Activated T-cell treated with anti-CD3 and anti-CD28 coated beads, Interleukin-2, amount 50 U/mL, for 24 hours (primary cell): ENCODE data around the gene ELOVL5.

Experiments
- DNase-seq: peaks from one replicate; pipeline ENCODE4 v3.0.0-alpha.2; 2020
- H3K27ac Mint-ChIP-seq: 2 replicates; pipeline ENCODE4 v1.8.0; 2020; ENCODE audit warnings: mild to moderate bottlenecking, mixed read lengths
- H3K27me3 Mint-ChIP-seq: 2 replicates; pipeline ENCODE4 v1.8.0; 2020; ENCODE audit warnings: mixed read lengths
- H3K36me3 Mint-ChIP-seq: 2 replicates; pipeline ENCODE4 v1.8.0; 2020; ENCODE audit warnings: low read depth, mixed read lengths
- H3K4me1 Mint-ChIP-seq: 2 replicates; pipeline ENCODE4 v1.8.0; 2020; ENCODE audit warnings: low read depth, mixed read lengths
- H3K4me3 Mint-ChIP-seq: 2 replicates; pipeline ENCODE4 v1.8.0; 2020; ENCODE audit warnings: mild to moderate bottlenecking, moderate library complexity, mixed read lengths
- H3K9me3 Mint-ChIP-seq: 2 replicates; pipeline ENCODE4 v1.8.0; 2020; ENCODE audit warnings: mixed read lengths

ELOVL5 gene

GRCh38 chr6:53369051-53369450 is 20.3 kb upstream of the ELOVL5 start:
- peaks cover 9% of the 10 kb centered on the region for H3K4me1 Mint-ChIP-seq
- no peaks in the 10 kb centered on the region for H3K9me3 Mint-ChIP-seq
- H3K4me3 Mint-ChIP-seq = no peak overlapping the region
- DNase-seq = no peak
- H3K27ac Mint-ChIP-seq = no peak overlapping the region
- H3K27me3 Mint-ChIP-seq = no peaks in the 10 kb centered on the region
- H3K36me3 Mint-ChIP-seq = no peaks in the 10 kb centered on the region

GRCh38 chr6:53366128-53366641 is 17.4 kb upstream of the ELOVL5 start:
- Mint-ChIP-seq H3K27me3 (no peaks in the 10 kb centered on the region), H3K36me3 (no peaks in the 10 kb centered on the region), H3K4me1 (peaks cover 21% of the 10 kb centered on the region), H3K4me3 (no peak overlapping the region), H3K9me3 (no peaks in the 10 kb centered on the region), H3K27ac (no peak overlapping the region)
- DNase-seq = no peak

- no peak for DNase-seq
- Mint-ChIP-seq H3K4me3 (no peak overlapping the region), H3K27me3 (no peaks in the 10 kb centered on the region), H3K4me1 (peaks cover 37% of the 10 kb centered on the region), H3K27ac (no peak overlapping the region), H3K9me3 (no peaks in the 10 kb centered on the region), H3K36me3 (peaks cover 4% of the 10 kb centered on the region)
Observed at GRCh38 chr6:53363341-53364079, 14.8 kb upstream of the ELOVL5 start.

GRCh38 chr6:53361549-53362031 is 12.8 kb upstream of the ELOVL5 start:
- H3K36me3 Mint-ChIP-seq = peaks cover 4% of the 10 kb centered on the region

GRCh38 chr6:53360093-53360912 is 11.6 kb upstream of the ELOVL5 start:
- no peak for DNase-seq
- Mint-ChIP-seq H3K4me3 (peak overlapping the region; percentile 86), H3K27me3 (no peaks in the 10 kb centered on the region), H3K4me1 (peaks cover 42% of the 10 kb centered on the region), H3K9me3 (no peaks in the 10 kb centered on the region), H3K36me3 (peaks cover 4% of the 10 kb centered on the region), H3K27ac (peak overlapping the region; percentile 99)

More at GRCh38 chr6:53361549-53362031, 12.8 kb upstream of the ELOVL5 start:
- no peaks in the 10 kb centered on the region for H3K9me3 Mint-ChIP-seq
- peaks cover 42% of the 10 kb centered on the region for H3K4me1 Mint-ChIP-seq
- H3K27ac Mint-ChIP-seq = peak overlapping the region; percentile 77
- DNase-seq = peak; percentile 54
- H3K27me3 Mint-ChIP-seq = no peaks in the 10 kb centered on the region
- H3K4me3 Mint-ChIP-seq = peak overlapping the region; percentile 19

DNA sequence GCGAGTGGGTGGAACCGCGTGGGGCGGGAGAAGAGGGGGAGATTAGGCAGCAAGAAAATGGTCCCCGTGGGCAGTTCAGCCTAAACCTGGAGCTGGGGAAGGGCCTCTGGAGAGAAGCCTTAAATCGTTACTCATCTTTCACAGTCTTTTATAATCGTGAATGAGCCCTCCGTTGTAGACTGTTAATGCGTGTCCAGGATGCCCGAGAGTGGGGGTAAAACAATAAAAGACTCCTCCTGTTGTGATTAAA is 11.0 kb upstream of the ELOVL5 start:
- Mint-ChIP-seq H3K36me3 (peaks cover 4% of the 10 kb centered on the region), H3K4me1 (peaks cover 42% of the 10 kb centered on the region), H3K4me3 (peak overlapping the region; percentile 86)

GRCh38 chr6:53359095-53359842 is 10.5 kb upstream of the ELOVL5 start:
- peak overlapping the region; percentile 86 for H3K4me3 Mint-ChIP-seq
- H3K4me1 Mint-ChIP-seq = peaks cover 42% of the 10 kb centered on the region
- H3K27ac Mint-ChIP-seq = peak overlapping the region; percentile 99
- peak; percentile 93 for DNase-seq
- H3K9me3 Mint-ChIP-seq = no peaks in the 10 kb centered on the region
- peaks cover 4% of the 10 kb centered on the region for H3K36me3 Mint-ChIP-seq
- no peaks in the 10 kb centered on the region for H3K27me3 Mint-ChIP-seq

More for the DNA sequence above, 11.0 kb upstream of the ELOVL5 start:
- Mint-ChIP-seq H3K27ac (peak overlapping the region; percentile 99), H3K9me3 (no peaks in the 10 kb centered on the region), H3K27me3 (no peaks in the 10 kb centered on the region)
- DNase-seq = no peak

- peak overlapping the region; percentile 86 for H3K4me3 Mint-ChIP-seq
- H3K27me3 Mint-ChIP-seq = no peaks in the 10 kb centered on the region
- peaks cover 4% of the 10 kb centered on the region for H3K36me3 Mint-ChIP-seq
- H3K4me1 Mint-ChIP-seq = peaks cover 42% of the 10 kb centered on the region
- H3K9me3 Mint-ChIP-seq = no peaks in the 10 kb centered on the region
- no peak for DNase-seq
- peak overlapping the region; percentile 99 for H3K27ac Mint-ChIP-seq
Observed at GRCh38 chr6:53358440-53359094, 9.8 kb upstream of the ELOVL5 start.

GRCh38 chr6:53357576-53358360 is 9.0 kb upstream of the ELOVL5 start:
- Mint-ChIP-seq H3K4me1 (peaks cover 42% of the 10 kb centered on the region), H3K9me3 (no peaks in the 10 kb centered on the region), H3K27me3 (no peaks in the 10 kb centered on the region), H3K4me3 (no peak overlapping the region), H3K36me3 (peaks cover 4% of the 10 kb centered on the region), H3K27ac (no peak overlapping the region)
- no peak for DNase-seq

- H3K4me3 Mint-ChIP-seq = no peak overlapping the region
Observed at GRCh38 chr6:53353624-53354023, 4.9 kb upstream of the ELOVL5 start.

GRCh38 chr6:53352360-53352759 is 3.6 kb upstream of the ELOVL5 start:
- peaks cover 10% of the 10 kb centered on the region for H3K4me1 Mint-ChIP-seq
- H3K27ac Mint-ChIP-seq = no peak overlapping the region
- H3K27me3 Mint-ChIP-seq = no peaks in the 10 kb centered on the region
- H3K4me3 Mint-ChIP-seq = no peak overlapping the region
- H3K9me3 Mint-ChIP-seq = no peaks in the 10 kb centered on the region
- DNase-seq = no peak
- H3K36me3 Mint-ChIP-seq = peaks cover 13% of the 10 kb centered on the region

More at GRCh38 chr6:53353624-53354023, 4.9 kb upstream of the ELOVL5 start:
- peaks cover 4% of the 10 kb centered on the region for H3K36me3 Mint-ChIP-seq
- H3K27me3 Mint-ChIP-seq = no peaks in the 10 kb centered on the region
- H3K4me1 Mint-ChIP-seq = peaks cover 18% of the 10 kb centered on the region
- H3K27ac Mint-ChIP-seq = no peak overlapping the region
- DNase-seq = no peak
- no peaks in the 10 kb centered on the region for H3K9me3 Mint-ChIP-seq

DNA sequence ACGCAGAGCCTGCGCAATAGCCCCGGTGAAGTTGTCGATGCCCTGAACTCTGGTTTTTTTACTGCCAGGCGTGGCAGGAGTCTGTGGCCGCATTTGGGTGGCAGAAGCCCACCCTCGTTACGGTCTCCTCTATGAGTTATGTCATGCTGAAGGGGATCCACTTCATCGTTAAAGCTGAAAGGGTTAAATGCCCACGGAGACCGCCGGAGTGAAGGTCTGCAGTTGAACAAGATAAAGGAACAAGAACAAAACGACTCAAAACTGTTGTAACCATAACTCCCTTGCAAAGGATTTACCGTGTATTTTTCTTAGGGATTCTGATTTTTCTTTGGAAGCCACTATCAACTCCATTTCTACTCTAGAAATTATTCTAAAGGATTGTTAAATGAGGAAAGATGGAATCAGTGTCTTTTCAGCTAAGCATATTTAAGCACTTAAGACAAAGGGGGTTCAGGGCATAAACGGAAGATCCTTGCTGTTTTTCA is 501 bp upstream of the ELOVL5 start:
- Mint-ChIP-seq H3K4me3 (peak overlapping the region; percentile 94), H3K27ac (peak overlapping the region; percentile 94), H3K36me3 (peaks cover 41% of the 10 kb centered on the region), H3K27me3 (no peaks in the 10 kb centered on the region), H3K9me3 (no peaks in the 10 kb centered on the region), H3K4me1 (peaks cover 41% of the 10 kb centered on the region)
- no peak for DNase-seq

DNA sequence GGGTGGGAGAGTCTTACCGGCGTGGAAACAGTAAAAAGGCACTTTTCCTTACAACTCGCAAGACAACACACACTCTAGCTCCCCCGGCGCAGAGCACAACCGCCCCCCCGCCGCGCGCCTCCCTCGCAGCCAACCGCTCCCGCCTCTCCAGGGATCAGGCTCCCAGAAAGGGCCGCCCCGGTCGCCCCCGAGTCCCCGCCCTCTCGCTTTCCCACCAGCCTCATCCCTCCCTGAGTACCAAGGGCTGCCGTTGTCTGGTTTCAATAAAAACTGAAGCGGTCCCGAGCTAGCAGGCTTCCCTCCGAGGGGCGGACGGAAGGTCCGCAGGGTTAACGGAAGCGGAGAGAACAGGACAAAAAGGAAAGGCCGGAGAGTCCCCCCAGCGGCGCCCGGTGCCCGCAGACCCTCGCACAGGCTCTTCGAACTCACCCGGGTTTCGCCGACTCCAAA is 804 bp downstream of the ELOVL5 start:
- Mint-ChIP-seq H3K4me3 (peak overlapping the region; percentile 94), H3K36me3 (peaks cover 51% of the 10 kb centered on the region), H3K9me3 (no peaks in the 10 kb centered on the region), H3K4me1 (peaks cover 54% of the 10 kb centered on the region), H3K27me3 (no peaks in the 10 kb centered on the region), H3K27ac (peak overlapping the region; percentile 95)
- DNase-seq = peak; percentile 66
